Activated gamma-delta T cell (primary cell): ENCODE results near the gene CLEC4M.
"Not testable (repeated sequence)": the region's sequence is repeated elsewhere in the genome, so short reads cannot be mapped to it uniquely, and the experiment has no call there.

ENCODE experiments used
- DNase-seq: peaks from one replicate; lab custom pipeline; 2025; lab: John Stamatoyannopoulos, UW

CLEC4M gene

DNA sequence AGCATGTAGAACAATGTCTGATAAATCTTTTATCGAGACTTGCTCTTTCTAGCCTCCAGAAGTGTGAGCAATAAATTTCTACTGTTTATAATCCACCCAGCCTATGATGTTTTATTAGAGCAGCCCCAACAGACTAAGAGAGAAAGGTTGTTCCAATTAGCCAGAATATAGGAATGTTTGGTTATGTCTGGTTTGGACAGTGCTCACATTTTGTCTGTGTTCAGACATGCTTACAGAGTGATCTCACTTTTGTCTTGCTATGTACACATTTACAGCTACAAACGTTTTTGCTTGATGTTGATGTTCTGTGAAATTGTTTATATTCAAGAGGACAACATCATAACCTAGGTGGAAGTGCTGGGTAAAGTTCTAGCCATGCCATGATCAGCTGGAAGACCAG is 48.9 kb downstream of the CLEC4M start:
- no peak for DNase-seq

DNA sequence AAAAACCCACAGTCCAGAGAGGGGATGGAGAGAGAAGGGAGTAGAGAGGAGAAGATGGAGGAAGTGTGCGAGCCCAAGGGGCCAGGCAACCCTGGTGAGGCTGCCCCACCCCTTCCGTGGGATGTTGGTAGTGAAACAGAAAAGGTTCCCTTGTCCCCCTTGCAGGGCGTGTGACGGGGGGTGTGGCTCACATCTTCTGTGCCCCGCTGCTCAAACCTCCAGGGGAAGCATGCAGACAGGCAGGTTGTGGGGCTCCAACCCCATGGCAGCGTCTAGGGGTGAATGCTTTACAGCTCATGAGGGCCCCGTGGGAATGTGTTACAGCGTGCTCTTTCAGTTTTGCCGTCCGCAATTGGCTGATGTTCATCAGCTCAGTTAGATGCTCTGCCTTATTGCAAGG is 52.3 kb downstream of the CLEC4M start:
- no peak for DNase-seq

DNA sequence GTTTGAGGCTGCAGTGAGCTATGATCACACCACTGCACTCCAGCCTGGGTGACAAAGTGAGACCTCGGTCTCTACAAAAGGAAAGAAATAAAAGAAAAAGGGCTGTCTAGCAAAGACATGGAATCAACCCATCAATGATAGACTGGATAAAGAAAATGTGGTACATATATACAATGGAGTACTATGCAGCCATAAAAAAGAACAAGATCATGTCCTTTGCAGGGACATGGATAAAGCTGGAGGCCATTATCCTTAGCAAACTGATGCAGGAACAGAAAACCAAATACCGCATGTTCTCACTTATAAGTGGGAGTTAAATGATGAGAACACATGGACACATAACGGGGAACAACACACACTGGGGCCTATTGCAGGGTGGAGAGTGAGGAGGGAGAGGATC is 53.0 kb downstream of the CLEC4M start:
- not testable (repeated sequence) for DNase-seq

DNA sequence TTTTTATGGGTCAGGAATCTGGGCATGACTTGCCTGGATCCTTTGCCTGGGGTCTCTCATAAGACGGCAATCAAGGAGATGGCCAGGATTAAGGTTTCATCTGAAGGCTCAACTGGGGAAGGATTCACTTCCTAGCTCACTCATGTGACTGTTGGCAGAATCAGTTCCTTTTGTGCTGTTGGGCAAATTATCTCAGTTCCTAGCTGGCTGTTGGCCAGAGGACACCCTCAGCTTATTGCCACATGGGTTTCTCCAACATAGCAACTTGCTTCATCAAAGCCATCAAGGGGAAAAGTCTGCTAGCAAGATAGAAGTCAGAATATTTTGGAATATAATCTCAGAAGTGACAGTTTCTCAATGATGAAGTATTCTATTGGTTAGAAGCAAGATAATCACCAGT is 54.8 kb downstream of the CLEC4M start:
- no peak for DNase-seq

DNA sequence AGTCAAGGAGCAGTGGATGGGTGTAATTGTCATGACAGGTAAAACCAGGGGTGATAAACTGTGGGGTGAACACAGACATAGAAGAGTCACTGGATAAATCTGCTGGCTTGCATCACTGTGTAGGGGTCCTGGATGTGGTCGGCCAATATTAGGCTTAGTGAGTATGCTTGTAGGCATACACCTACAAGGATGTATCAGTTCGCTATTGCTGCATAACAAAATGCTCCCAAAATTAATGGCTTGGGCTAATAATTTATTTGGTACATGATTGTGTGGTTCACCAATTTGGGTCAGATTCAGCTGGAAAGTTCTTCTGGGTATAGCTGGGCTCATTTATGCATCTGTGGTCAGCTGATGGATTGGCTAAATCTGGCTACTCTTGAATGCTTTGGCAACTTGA is 55.8 kb downstream of the CLEC4M start:
- DNase-seq, result no peak
